HG02588 (cell line): ENCODE measurements around the gene COLEC11.

Experiments used
- ATAC-seq: cut with Tn5 transposase; IDR thresholded peaks from one replicate; pipeline ENCODE4 v1.9.1; 2021; ENCODE audit warnings: mild to moderate bottlenecking, moderate library complexity; ENCODE audit not compliant: unreplicated experiment

Gene COLEC11

GRCh38 chr2:3584608-3585260 lies 10.2 kb upstream of the COLEC11 start:
- no peak for ATAC-seq

GRCh38 chr2:3585261-3586109 lies 9.4 kb upstream of the COLEC11 start:
- ATAC-seq: no peak

- no peak for ATAC-seq
Observed at GRCh38 chr2:3586220-3586619, 8.7 kb upstream of the COLEC11 start.

GRCh38 chr2:3587021-3587420 lies 7.9 kb upstream of the COLEC11 start:
- ATAC-seq: no peak

- ATAC-seq: no peak
Observed at GRCh38 chr2:3587432-3587831, 7.5 kb upstream of the COLEC11 start.

- ATAC-seq: no peak
Observed at GRCh38 chr2:3588084-3588483, 6.8 kb upstream of the COLEC11 start.

- ATAC-seq: no peak
Observed at GRCh38 chr2:3589086-3589485, 5.8 kb upstream of the COLEC11 start.

- no peak for ATAC-seq
Observed at GRCh38 chr2:3595404-3595803, 492 bp downstream of the COLEC11 start.

GRCh38 chr2:3595985-3596384 lies 1.1 kb downstream of the COLEC11 start:
- ATAC-seq: peak; percentile 94

- no peak for ATAC-seq
Observed at GRCh38 chr2:3596901-3597417, 2.0 kb downstream of the COLEC11 start.

- ATAC-seq: no peak
Observed at GRCh38 chr2:3597567-3597966, 2.7 kb downstream of the COLEC11 start.

GRCh38 chr2:3598197-3598910 lies 3.4 kb downstream of the COLEC11 start:
- ATAC-seq: no peak

GRCh38 chr2:3598912-3599854 lies 4.3 kb downstream of the COLEC11 start:
- ATAC-seq: no peak

GRCh38 chr2:3600256-3600855 lies 5.4 kb downstream of the COLEC11 start:
- ATAC-seq: no peak

GRCh38 chr2:3601561-3602271 lies 6.8 kb downstream of the COLEC11 start:
- ATAC-seq: no peak

- no peak for ATAC-seq
Observed at GRCh38 chr2:3602553-3603339, 7.8 kb downstream of the COLEC11 start.

GRCh38 chr2:3603536-3604206 lies 8.8 kb downstream of the COLEC11 start:
- no peak for ATAC-seq
